Neural progenitor cell (in vitro differentiated cells): ENCODE data around the gene AKAP5.

Experiments used
- EZH2 ChIP-seq: fragments of 200-600 bp; sonication (generic); IDR thresholded peaks from 2 replicates; pipeline ENCODE4 v1.6.1; 2017; ENCODE audit warnings: antibody characterized with exemption, mild to moderate bottlenecking, moderate library complexity
- EZH2phosphoT487 ChIP-seq: fragments of 200-600 bp; sonication (generic); IDR thresholded peaks from 2 replicates; pipeline ENCODE4 v1.6.1; 2017; ENCODE audit warnings: antibody characterized with exemption
- TF ChIP-seq, protein P1 (sequence below): fragments of 200-600 bp; sonication (generic); IDR thresholded peaks from 2 replicates; pipeline ENCODE4 v1.5.1; 2017; ENCODE audit warnings: antibody characterized with exemption, mild to moderate bottlenecking

DNA sequence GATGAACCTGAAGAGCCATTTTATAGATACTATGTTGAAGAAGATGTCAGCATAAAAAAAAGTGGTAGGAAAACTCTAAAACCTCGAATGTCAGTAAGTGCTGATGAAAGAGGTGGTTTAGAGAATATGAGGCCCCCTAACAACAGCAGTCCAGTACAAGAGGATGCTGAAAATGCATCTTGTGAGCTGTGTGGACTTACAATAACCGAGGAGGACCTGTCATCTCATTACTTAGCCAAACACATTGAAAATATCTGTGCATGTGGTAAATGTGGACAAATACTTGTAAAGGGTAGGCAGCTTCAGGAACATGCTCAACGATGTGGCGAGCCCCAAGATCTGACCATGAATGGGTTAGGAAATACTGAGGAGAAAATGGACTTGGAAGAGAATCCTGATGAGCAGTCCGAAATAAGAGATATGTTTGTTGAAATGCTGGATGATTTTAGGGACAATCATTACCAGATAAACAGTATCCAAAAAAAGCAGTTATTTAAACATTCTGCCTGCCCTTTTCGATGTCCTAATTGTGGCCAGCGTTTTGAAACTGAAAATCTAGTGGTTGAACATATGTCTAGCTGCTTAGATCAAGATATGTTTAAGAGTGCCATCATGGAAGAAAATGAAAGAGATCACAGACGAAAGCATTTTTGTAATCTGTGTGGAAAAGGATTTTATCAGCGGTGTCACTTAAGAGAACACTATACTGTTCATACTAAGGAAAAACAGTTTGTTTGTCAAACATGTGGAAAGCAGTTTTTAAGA lies 57.5 kb downstream of the AKAP5 start:
- TF ChIP-seq EZH2 = no peak
- TF ChIP-seq, protein P1, sequence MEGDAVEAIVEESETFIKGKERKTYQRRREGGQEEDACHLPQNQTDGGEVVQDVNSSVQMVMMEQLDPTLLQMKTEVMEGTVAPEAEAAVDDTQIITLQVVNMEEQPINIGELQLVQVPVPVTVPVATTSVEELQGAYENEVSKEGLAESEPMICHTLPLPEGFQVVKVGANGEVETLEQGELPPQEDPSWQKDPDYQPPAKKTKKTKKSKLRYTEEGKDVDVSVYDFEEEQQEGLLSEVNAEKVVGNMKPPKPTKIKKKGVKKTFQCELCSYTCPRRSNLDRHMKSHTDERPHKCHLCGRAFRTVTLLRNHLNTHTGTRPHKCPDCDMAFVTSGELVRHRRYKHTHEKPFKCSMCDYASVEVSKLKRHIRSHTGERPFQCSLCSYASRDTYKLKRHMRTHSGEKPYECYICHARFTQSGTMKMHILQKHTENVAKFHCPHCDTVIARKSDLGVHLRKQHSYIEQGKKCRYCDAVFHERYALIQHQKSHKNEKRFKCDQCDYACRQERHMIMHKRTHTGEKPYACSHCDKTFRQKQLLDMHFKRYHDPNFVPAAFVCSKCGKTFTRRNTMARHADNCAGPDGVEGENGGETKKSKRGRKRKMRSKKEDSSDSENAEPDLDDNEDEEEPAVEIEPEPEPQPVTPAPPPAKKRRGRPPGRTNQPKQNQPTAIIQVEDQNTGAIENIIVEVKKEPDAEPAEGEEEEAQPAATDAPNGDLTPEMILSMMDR = no peak
- no peak for TF ChIP-seq EZH2phosphoT487
